OCI-LY1 (cell line): ENCODE results near the gene TLE3.

Source experiments
- EZH2 ChIP-seq: fragments of 200-600 bp; sonication (generic), shearing (Covaris generic); IDR thresholded peaks from 2 replicates; pipeline ENCODE4 v1.8.0; 2017; ENCODE audit warnings: borderline replicate concordance, mixed run types, mild to moderate bottlenecking, antibody characterized with exemption, low read length, moderate library complexity, mixed read lengths
- TF ChIP-seq, protein P1 (sequence below): fragments of 200-600 bp; sonication (generic), shearing (Covaris generic); IDR thresholded peaks from 2 replicates; pipeline ENCODE4 v1.5.1; 2017; ENCODE audit warnings: mild to moderate bottlenecking, antibody characterized with exemption, low read length, moderate library complexity, mixed read lengths

DNA sequence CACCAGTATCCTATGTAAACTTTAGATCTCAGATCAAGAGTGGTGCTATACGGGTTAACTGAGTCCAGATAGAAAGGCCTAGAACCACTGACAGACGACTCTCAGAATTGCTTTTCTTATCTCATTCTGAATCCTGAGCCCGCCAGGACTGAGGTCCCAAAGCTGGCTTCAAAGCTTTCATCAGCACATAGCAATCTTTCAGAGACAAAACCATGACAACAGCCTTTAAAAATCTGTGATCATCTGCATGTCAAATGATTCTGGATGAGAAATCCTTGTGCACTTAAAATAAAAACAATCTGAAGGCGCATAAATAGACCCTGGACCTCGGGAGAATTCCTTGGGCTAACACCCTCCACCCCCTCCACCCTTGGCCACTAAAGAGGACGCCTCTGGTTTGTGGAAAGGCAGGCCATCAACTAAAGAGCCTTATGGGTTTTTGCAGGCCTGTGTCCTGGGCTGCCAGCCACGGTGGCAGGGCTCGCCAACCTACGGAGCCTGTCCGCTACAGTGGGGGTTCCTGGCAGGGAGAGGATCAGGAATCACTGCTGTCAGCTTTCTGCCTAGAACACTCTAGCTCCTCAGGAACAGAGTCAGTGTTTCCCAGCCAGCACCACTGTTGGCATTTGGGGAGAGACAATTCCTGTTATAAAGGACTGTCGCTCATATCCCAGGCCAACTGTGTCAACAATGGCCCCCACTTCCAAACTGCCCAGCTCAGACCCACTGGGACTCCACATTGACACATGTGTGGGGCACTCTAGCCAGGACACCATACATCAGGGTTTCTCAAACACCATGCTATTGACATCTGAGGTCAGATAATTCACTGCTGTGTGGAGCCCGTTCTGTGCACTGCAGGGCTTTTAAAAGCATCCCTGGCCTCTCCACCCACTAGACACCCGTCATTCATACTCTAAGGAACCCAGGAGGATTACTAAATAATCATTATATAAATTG lies 20.2 kb downstream of the TLE3 start:
- TF ChIP-seq, protein P1, sequence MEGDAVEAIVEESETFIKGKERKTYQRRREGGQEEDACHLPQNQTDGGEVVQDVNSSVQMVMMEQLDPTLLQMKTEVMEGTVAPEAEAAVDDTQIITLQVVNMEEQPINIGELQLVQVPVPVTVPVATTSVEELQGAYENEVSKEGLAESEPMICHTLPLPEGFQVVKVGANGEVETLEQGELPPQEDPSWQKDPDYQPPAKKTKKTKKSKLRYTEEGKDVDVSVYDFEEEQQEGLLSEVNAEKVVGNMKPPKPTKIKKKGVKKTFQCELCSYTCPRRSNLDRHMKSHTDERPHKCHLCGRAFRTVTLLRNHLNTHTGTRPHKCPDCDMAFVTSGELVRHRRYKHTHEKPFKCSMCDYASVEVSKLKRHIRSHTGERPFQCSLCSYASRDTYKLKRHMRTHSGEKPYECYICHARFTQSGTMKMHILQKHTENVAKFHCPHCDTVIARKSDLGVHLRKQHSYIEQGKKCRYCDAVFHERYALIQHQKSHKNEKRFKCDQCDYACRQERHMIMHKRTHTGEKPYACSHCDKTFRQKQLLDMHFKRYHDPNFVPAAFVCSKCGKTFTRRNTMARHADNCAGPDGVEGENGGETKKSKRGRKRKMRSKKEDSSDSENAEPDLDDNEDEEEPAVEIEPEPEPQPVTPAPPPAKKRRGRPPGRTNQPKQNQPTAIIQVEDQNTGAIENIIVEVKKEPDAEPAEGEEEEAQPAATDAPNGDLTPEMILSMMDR, result no peak
- no peak for TF ChIP-seq EZH2
